AG04450 (cell line): ENCODE data around the gene SMIM36. TPM values are rescaled to one million over a fixed set of nuclear protein-coding genes. Genes with fewer than 3 reads are reported as not detected.
"Not testable (repeated sequence)": the region's sequence is repeated elsewhere in the genome, so short reads cannot be mapped to it uniquely, and the experiment has no call there.

ENCODE experiments used
- CTCF ChIA-PET: fragments of 300-600, 350-600 bp; formaldehyde crosslinking; extraction: SDS; loops from one replicate; lab custom pipeline; 2022; ENCODE audit warnings: antibody characterized with exemption, inconsistent platforms; lab: Charles Lee
- POLR2A ChIA-PET: fragments of 350-600 bp; formaldehyde crosslinking; extraction: SDS; loops from one replicate; lab custom pipeline; 2021; ENCODE audit warnings: antibody characterized with exemption, inconsistent platforms; lab: Yijun Ruan, JAX
- DNase-seq: peaks from one replicate; pipeline ENCODE4 v3.0.0-alpha.2; 2011; ENCODE audit warnings: low read depth, low spot score
- H3K27ac ChIP-seq: one replicate; pipeline ENCODE4 v1.5.1; 2012; ENCODE audit warnings: low read depth, low read length, control low read depth
- H3K27me3 ChIP-seq: one replicate; pipeline ENCODE4 v1.6.0; 2012; ENCODE audit warnings: low read length; ENCODE audit not compliant: control insufficient read depth, insufficient read depth
- H3K4me3 ChIP-seq: 2 replicates; pipeline ENCODE4 v1.5.1; 2011; ENCODE audit warnings: mild to moderate bottlenecking, low read depth, low read length, control low read depth
- H3K9me3 ChIP-seq: 2 replicates; pipeline ENCODE4 v1.5.1; 2012; ENCODE audit warnings: low read length; ENCODE audit not compliant: control insufficient read depth, insufficient read depth
- polyA plus RNA-seq: library from polyadenylated mRNA; depleted of rRNA; stranded (reverse); fragments of >200 nt; gene quantifications from 2 replicates; pipeline ENCODE4 v1.2.3, GENCODE V29; 2011
- TF ChIP-seq, protein P1 (sequence below): IDR thresholded peaks from 2 replicates; pipeline ENCODE4 v1.5.1; 2011; ENCODE audit warnings: low read depth, low read length, control low read depth, inconsistent platforms

The SMIM36 gene
- polyA plus RNA-seq, 1 experiment = not detected

DNA sequence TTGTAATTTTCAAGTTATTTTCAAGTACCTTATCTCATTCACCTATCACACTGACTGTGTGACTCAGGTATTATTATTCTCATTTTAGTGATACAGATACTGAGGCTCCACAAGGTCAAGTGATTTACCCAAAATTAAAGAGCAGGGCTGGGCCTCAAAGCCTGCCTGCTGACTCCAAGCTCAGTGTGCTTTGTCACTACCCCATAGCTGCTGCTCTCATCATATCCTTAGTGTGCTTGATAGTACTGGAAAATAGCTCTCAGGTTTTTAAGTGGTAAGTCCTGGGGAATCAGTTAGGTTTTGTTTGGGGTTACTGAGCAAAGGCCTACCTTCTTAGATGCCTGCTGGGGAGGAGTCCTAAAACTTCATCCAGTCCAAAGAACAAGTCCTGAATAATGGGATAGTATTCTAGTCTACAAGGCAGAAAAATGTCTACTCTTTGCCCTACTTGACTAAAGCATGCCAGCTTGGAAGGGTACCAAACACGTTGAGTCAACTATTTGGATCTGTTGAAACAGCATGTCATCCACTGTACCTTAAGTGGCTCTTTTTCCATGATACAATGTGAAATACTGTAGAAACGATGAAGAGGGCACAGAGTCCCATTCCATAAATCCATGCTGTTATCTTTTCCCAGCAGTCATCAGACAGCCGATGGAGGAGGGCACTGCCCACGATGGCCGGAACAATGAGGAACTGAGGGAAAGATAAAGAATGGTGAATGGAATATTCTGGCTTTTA, 100.4 kb downstream of the SMIM36 start:
- no peak overlapping the region for H3K4me3 ChIP-seq
- H3K27me3 ChIP-seq = no peaks in the 10 kb centered on the region
- H3K9me3 ChIP-seq = no peaks in the 10 kb centered on the region
- CTCF ChIA-PET = interaction anchor here (1.2 kb wide), 1 partner anchor 103 kb away, joined by 7 read pairs; no protein-coding TSS in a partner anchor
- DNase-seq = no peak
- POLR2A ChIA-PET = no interaction called here
- H3K27ac ChIP-seq = no peak overlapping the region
- TF ChIP-seq, protein P1, sequence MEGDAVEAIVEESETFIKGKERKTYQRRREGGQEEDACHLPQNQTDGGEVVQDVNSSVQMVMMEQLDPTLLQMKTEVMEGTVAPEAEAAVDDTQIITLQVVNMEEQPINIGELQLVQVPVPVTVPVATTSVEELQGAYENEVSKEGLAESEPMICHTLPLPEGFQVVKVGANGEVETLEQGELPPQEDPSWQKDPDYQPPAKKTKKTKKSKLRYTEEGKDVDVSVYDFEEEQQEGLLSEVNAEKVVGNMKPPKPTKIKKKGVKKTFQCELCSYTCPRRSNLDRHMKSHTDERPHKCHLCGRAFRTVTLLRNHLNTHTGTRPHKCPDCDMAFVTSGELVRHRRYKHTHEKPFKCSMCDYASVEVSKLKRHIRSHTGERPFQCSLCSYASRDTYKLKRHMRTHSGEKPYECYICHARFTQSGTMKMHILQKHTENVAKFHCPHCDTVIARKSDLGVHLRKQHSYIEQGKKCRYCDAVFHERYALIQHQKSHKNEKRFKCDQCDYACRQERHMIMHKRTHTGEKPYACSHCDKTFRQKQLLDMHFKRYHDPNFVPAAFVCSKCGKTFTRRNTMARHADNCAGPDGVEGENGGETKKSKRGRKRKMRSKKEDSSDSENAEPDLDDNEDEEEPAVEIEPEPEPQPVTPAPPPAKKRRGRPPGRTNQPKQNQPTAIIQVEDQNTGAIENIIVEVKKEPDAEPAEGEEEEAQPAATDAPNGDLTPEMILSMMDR = no peak

DNA sequence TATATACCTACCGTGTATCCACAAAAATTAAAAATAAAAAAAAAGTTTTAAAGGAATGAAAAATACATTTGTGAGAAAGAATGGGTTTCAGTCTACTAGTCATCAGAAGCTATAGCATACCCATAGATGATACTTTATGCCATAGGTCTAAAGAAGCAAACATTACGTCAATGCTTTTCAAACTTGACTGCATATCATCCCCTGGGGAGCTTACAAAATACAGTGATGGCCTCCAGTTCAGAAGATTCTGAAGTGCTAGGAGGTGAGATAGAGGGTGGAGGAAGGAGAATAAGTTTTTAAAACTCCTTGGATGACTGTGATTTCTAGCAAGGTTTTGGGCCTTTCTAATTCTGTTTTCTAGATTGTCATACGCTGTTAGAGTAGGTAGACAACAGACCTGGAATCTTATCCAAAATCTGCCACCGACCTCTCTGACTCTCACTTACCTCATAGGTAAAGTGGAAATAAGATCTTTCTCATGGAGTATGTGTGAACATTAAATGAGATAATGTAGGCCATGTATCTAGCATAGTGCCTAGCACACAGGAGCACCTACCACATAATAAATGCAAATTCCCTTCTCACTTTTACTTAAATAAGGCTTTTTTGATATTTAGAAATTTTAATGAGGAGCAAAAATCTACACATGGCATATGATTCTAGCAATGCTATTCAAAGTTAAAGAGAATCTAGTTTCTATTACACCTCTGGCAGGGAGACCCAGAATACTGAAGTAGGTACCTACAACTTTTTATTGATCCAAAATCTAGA, 102.0 kb downstream of the SMIM36 start:
- CTCF ChIA-PET = interaction anchor here (1.0 to 2.5 kb wide), 2 partner anchors 105 to 118 kb away, joined by 3 to 10 read pairs; no protein-coding TSS in a partner anchor
- POLR2A ChIA-PET = no interaction called here
- DNase-seq = no peak
- Histone ChIP-seq H3K27ac (no peak overlapping the region), H3K9me3 (no peaks in the 10 kb centered on the region), H3K27me3 (no peaks in the 10 kb centered on the region), H3K4me3 (no peak overlapping the region)
- TF ChIP-seq, protein P1 = no peak

DNA sequence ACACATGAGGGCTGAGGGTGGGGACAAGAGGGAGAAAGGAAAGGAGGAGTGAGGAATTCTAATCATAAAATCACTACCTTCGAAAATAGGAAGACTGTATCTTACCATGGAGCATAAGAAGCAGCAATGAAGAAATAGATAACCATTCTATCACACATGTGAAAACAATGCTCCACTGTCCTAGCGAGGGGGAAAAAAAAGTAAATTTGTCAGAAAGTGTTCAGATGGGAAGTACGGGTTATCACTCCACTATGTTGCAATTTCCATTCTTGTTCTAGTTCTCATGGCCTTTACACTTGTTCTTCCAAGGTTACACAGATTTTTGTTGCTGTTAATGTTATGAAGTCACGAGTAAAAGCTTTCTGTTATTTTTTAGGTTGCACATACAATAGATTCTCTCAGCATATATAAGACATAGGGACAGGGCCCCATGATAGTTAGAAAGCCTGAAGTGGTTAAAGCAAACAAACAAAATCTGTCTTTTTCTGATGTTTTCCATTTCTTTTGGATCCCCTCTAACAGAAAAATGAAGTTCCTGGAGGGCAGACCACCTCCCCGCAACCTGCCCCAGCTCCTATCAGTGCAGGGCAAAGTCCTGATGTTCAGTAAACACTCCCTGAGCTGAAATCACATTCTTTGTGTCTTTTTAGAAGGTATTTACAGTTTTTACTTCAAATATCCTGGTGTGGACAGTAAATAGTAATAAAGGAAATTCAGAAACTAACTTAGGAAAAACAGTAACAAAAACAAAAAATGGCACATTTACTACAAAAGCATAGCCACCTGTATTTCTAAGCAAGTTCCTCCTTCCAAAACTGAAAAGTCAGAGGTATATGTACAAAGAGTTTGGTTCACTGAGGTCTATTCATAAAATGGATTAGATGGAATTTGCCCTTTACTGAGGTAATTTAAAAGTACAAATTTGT, 103.3 kb downstream of the SMIM36 start:
- POLR2A ChIA-PET = no interaction called here
- H3K27ac ChIP-seq = no peak overlapping the region
- H3K27me3 ChIP-seq = no peaks in the 10 kb centered on the region
- CTCF ChIA-PET = interaction anchor here (1.0 to 2.8 kb wide), 3 partner anchors 106 to 119 kb away, joined by 3 to 14 read pairs (median 10); no protein-coding TSS in a partner anchor
- H3K4me3 ChIP-seq = no peak overlapping the region
- TF ChIP-seq, protein P1 = no peak
- no peaks in the 10 kb centered on the region for H3K9me3 ChIP-seq
- DNase-seq = no peak

DNA sequence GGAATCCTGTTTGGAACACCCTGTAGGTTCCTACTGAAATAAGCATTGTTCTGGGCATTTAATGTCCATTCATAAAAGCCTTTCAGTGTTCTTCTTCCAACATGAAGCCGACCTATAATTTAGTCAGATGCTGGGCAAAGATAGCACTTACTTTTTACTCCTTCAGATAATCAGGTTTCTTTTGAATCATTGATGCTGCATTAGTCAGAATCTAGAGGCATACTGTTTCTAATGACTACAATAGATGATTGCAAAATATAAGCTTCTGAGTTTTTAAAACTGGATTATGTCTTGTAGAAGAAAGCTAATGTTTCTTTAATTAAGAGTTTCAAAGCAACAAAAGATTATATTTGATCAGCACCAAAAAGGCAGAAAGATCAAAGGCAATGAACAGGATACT, 105.7 kb downstream of the SMIM36 start:
- CTCF ChIA-PET = interaction anchor here (0.8 to 2.8 kb wide), 3 partner anchors 49 to 120 kb away, joined by 3 to 14 read pairs (median 3); no protein-coding TSS in a partner anchor
- no peak overlapping the region for H3K27ac ChIP-seq
- no peak for DNase-seq
- H3K9me3 ChIP-seq = no peaks in the 10 kb centered on the region
- no peak overlapping the region for H3K4me3 ChIP-seq
- POLR2A ChIA-PET = no interaction called here
- TF ChIP-seq, protein P1 = no peak
- H3K27me3 ChIP-seq = no peaks in the 10 kb centered on the region

DNA sequence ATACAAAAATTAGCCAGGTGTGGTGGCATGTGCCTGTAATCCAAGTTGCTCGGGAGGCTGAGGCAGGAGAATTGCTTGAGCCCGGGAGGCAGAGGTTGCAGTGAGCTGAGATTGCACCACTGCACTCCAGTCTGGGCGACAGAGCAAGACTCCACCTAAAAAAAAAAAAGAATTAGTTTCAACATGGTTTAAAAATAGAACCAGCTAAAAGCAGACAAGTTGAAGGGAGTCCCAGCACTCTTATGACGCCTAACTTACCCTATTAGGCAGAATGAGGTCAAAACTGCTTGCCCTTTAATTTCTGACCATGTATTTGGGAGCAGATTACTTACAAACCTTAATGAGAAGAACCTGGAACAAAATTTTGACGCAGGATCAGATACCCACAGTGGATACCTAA, 107.1 kb downstream of the SMIM36 start:
- POLR2A ChIA-PET, H3K27ac ChIP-seq, H3K4me3 ChIP-seq, H3K9me3 ChIP-seq, DNase-seq, CTCF ChIA-PET, H3K27me3 ChIP-seq: not testable (repeated sequence)
